Cardiac muscle cell (in vitro differentiated cells and primary cell): Measurements from ENCODE around the gene COL6A5. TPM values are rescaled to one million over a fixed set of nuclear protein-coding genes. Genes with fewer than 3 reads are reported as not detected.
"Not testable (repeated sequence)": the region's sequence is repeated elsewhere in the genome, so short reads cannot be mapped to it uniquely, and the experiment has no call there.

Experiments used
- DNase-seq, 2 donors: peaks; one replicate each; pipeline versions ENCODE4 v3.0.0 to v3.0.0-alpha.2; 2010 to 2017; ENCODE audit warnings: low read depth in 1 of 2, low spot score in 1 of 2
- H3K27ac ChIP-seq: fragments of 200-600 bp; sonication (generic); 2 replicates; pipeline ENCODE4 v1.5.1; 2016
- H3K27me3 ChIP-seq: fragments of 200-600 bp; sonication (generic); 2 replicates; pipeline ENCODE4 v1.6.0; 2016; ENCODE audit warnings: control low read depth
- H3K36me3 ChIP-seq: fragments of 200-600 bp; sonication (generic); 2 replicates; pipeline ENCODE4 v1.5.1; 2016; ENCODE audit warnings: control low read depth
- H3K4me1 ChIP-seq: fragments of 200-600 bp; sonication (generic); 2 replicates; pipeline ENCODE4 v1.8.1; 2017; ENCODE audit warnings: low read depth, mild to moderate bottlenecking, mixed run types
- H3K4me3 ChIP-seq: fragments of 200-600 bp; sonication (generic); 2 replicates; pipeline ENCODE4 v1.5.1; 2016; ENCODE audit warnings: mild to moderate bottlenecking
- H3K9me3 ChIP-seq: fragments of 200-600 bp; sonication (generic); 2 replicates; pipeline ENCODE4 v1.5.1; 2017; ENCODE audit warnings: low read depth, mild to moderate bottlenecking, control low read depth
- CTCF ChIP-seq: IDR thresholded peaks from 2 replicates; pipeline ENCODE4 v1.5.1; 2012; ENCODE audit warnings: low read depth, mild to moderate bottlenecking, low read length
- polyA plus RNA-seq: library from polyadenylated mRNA; unstranded; fragments of >200 nt; fragmentation: Nextera tagmentation; extraction: Ambion mirVana; gene quantifications from 2 replicates; pipeline ENCODE4 v1.2.1, GENCODE V29; 2016
- total RNA-seq: library from RNA; depleted of rRNA; stranded (reverse); fragments of >200 nt; gene quantifications from 2 replicates; pipeline ENCODE4 v1.2.3, GENCODE V29; 2016

Gene COL6A5
- total and polyA plus RNA-seq, 2 experiments from 2014 or later, result not detected

DNA sequence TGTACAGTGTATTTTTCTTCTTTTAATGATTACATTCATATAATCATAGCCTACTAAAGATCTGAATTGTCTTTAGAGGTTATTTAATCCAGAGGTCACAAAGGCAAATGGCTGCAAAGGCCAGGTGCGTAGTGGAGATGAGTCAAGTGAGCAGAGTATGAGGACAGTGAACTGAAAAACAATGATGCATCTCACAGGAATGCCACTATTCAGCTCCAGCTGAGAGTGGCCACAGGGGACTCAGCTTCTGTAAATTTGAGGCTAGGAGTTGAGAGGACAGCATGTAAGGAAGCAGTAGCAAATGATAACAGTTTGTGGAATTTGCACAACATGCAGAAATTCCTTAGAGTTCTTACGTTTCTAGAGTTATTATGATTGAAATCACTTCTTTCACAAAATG, 50.4 kb downstream of the COL6A5 start:
- Histone ChIP-seq H3K27me3 (no peaks in the 10 kb centered on the region), H3K9me3 (no peaks in the 10 kb centered on the region), H3K4me1 (no peaks in the 10 kb centered on the region), H3K36me3 (no peaks in the 10 kb centered on the region), H3K27ac (no peak overlapping the region), H3K4me3 (no peak overlapping the region)
- TF ChIP-seq CTCF, result no peak
- DNase-seq, result peak in 1 of 2 donors; percentile 79

GRCh38 chr3:130404401-130404800, 58.9 kb downstream of the COL6A5 start:
- no peak for TF ChIP-seq CTCF
- H3K27me3 ChIP-seq, result no peaks in the 10 kb centered on the region
- H3K9me3 ChIP-seq, result no peaks in the 10 kb centered on the region
- H3K36me3 ChIP-seq, result no peaks in the 10 kb centered on the region
- H3K4me1 ChIP-seq, result no peaks in the 10 kb centered on the region
- H3K27ac ChIP-seq, result no peak overlapping the region
- H3K4me3 ChIP-seq, result no peak overlapping the region
- no peak for DNase-seq

- DNase-seq, result no peak
- TF ChIP-seq CTCF, result no peak
Observed at GRCh38 chr3:130405956-130406355, 60.5 kb downstream of the COL6A5 start.

GRCh38 chr3:130408253-130408652, 62.8 kb downstream of the COL6A5 start:
- H3K27me3 ChIP-seq, DNase-seq: not testable (repeated sequence)

More at GRCh38 chr3:130405956-130406355, 60.5 kb downstream of the COL6A5 start:
- Histone ChIP-seq H3K4me1 (no peaks in the 10 kb centered on the region), H3K4me3 (no peak overlapping the region), H3K27ac (no peak overlapping the region), H3K36me3 (no peaks in the 10 kb centered on the region), H3K27me3 (no peaks in the 10 kb centered on the region), H3K9me3 (no peaks in the 10 kb centered on the region)

GRCh38 chr3:130411320-130411719, 65.8 kb downstream of the COL6A5 start:
- Histone ChIP-seq H3K27ac (no peak overlapping the region), H3K27me3 (no peaks in the 10 kb centered on the region), H3K36me3 (no peaks in the 10 kb centered on the region), H3K9me3 (no peaks in the 10 kb centered on the region), H3K4me1 (no peaks in the 10 kb centered on the region), H3K4me3 (no peak overlapping the region)
- no peak for TF ChIP-seq CTCF
- no peak for DNase-seq

More at GRCh38 chr3:130408253-130408652, 62.8 kb downstream of the COL6A5 start:
- not testable (repeated sequence) for H3K36me3 ChIP-seq, H3K27ac ChIP-seq, H3K4me1 ChIP-seq, H3K9me3 ChIP-seq, H3K4me3 ChIP-seq

DNA sequence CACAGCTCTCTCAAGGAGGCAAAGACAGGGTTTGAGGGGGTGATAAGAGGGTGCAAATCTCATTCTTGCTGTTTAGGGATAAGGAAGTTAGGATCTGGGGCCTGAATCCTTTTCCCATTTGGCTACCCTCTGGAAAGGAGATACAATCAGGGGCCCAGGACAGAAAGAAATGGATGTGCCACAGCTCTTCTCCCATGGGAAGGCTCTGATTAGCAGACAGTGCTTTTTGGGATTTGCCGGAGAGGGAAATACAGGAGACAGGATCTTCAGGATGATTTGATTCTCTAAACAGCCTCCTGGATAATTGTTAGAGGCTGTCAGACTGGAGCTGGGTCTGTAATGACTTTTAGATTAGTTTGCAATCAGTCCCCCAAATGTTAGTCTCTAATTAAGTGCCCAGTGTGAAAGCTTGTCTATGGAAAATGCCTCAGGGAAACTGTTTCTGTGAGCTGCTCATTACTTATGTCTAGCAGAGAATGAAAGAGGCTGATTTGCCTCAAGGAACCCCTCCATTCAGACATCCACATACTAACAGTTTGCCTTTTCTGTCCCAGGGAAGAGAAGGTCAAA, 67.6 kb downstream of the COL6A5 start:
- Histone ChIP-seq H3K27ac (no peak overlapping the region), H3K9me3 (no peaks in the 10 kb centered on the region), H3K4me3 (no peak overlapping the region), H3K36me3 (no peaks in the 10 kb centered on the region), H3K27me3 (no peaks in the 10 kb centered on the region), H3K4me1 (no peaks in the 10 kb centered on the region)
- TF ChIP-seq CTCF, result no peak
- DNase-seq, result no peak
